Measurements from ENCODE around the gene PIP4K2C.

GRCh38 chr12:57547288-57548012 lies 43.5 kb upstream of the PIP4K2C start:
- TF ChIP-seq CTCF (IDR thresholded peaks at IDR 0.05; ENCODE audit: insufficient read depth, low read length) (no peak), POLR2AphosphoS5 (IDR thresholded peaks at IDR 0.05; ENCODE audit: low read depth) (no peak), SPI1 (IDR thresholded peaks at IDR 0.05; ENCODE audit: borderline replicate concordance, low read depth) (no peak), GABPA (IDR thresholded peaks at IDR 0.05; ENCODE audit: low read depth) (no peak)
